GM10248 (cell line): Measurements from ENCODE around the gene DNMT3A.

Source experiments
- CTCF ChIA-PET: fragments of 300-600 bp; sonication (Branson Sonifier 250); formaldehyde crosslinking; extraction: SDS; loops from one replicate; lab custom pipeline; 2021; ENCODE audit warnings: antibody characterized with exemption; lab: Yijun Ruan, JAX
- POLR2A ChIA-PET: fragments of 350-650 bp; sonication (Branson Sonifier 250); formaldehyde crosslinking; extraction: SDS; loops from one replicate; lab custom pipeline; 2020; ENCODE audit warnings: antibody characterized with exemption; lab: Yijun Ruan, JAX
- DNase-seq: peaks from one replicate; pipeline ENCODE4 v3.0.0; 2012; ENCODE audit errors: extremely low spot score
- TF ChIP-seq, protein P1 (sequence below): IDR thresholded peaks from 2 replicates; pipeline ENCODE4 v1.5.1; 2012; ENCODE audit warnings: mild to moderate bottlenecking, low read depth; ENCODE audit errors: extremely low read depth, missing control alignments, control extremely low read depth

The DNMT3A gene

GRCh38 chr2:25328152-25329085 is 13.3 kb downstream of the DNMT3A start:
- TF ChIP-seq, protein P1, sequence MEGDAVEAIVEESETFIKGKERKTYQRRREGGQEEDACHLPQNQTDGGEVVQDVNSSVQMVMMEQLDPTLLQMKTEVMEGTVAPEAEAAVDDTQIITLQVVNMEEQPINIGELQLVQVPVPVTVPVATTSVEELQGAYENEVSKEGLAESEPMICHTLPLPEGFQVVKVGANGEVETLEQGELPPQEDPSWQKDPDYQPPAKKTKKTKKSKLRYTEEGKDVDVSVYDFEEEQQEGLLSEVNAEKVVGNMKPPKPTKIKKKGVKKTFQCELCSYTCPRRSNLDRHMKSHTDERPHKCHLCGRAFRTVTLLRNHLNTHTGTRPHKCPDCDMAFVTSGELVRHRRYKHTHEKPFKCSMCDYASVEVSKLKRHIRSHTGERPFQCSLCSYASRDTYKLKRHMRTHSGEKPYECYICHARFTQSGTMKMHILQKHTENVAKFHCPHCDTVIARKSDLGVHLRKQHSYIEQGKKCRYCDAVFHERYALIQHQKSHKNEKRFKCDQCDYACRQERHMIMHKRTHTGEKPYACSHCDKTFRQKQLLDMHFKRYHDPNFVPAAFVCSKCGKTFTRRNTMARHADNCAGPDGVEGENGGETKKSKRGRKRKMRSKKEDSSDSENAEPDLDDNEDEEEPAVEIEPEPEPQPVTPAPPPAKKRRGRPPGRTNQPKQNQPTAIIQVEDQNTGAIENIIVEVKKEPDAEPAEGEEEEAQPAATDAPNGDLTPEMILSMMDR: no peak
- no peak for DNase-seq
- ChIA-PET CTCF (interaction anchor here (1.4 to 2.2 kb wide), 3 partner anchors 13 to 20 kb away, joined by 3 to 11 read pairs (median 3); no protein-coding TSS in a partner anchor), POLR2A (interaction anchor here (0.5 to 0.7 kb wide), 2 partner anchors 16 to 115 kb away, joined by 3 to 5 read pairs; no protein-coding TSS in a partner anchor)

- POLR2A ChIA-PET: no interaction called here
- no peak for DNase-seq
- CTCF ChIA-PET: interaction anchor here (1.1 to 2.2 kb wide), 4 partner anchors 12 to 35 kb away, joined by 4 to 11 read pairs (median 8); partner anchors contain the start of gene DNMT3A
Measured at GRCh38 chr2:25326326-25327013, 15.3 kb downstream of the DNMT3A start.

GRCh38 chr2:25324905-25325592 is 16.7 kb downstream of the DNMT3A start:
- POLR2A ChIA-PET: interaction anchor here (2.2 kb wide), 1 partner anchor 9 kb away, joined by 10 read pairs; no protein-coding TSS in a partner anchor

More at GRCh38 chr2:25326326-25327013, 15.3 kb downstream of the DNMT3A start:
- TF ChIP-seq, protein P1: no peak

GRCh38 chr2:25324251-25324650 is 17.5 kb downstream of the DNMT3A start:
- CTCF ChIA-PET: interaction anchor here (1.3 to 2.6 kb wide), 7 partner anchors 9 to 37 kb away, joined by 3 to 15 read pairs (median 4); no protein-coding TSS in a partner anchor
- POLR2A ChIA-PET: interaction anchor here (2.2 kb wide), 1 partner anchor 10 kb away, joined by 10 read pairs; no protein-coding TSS in a partner anchor

More at GRCh38 chr2:25324905-25325592, 16.7 kb downstream of the DNMT3A start:
- CTCF ChIA-PET: interaction anchor here (1.5 to 2.3 kb wide), 3 partner anchors 10 to 37 kb away, joined by 3 to 15 read pairs (median 7); no protein-coding TSS in a partner anchor
- TF ChIP-seq, protein P1: no peak
- DNase-seq: no peak

DNA sequence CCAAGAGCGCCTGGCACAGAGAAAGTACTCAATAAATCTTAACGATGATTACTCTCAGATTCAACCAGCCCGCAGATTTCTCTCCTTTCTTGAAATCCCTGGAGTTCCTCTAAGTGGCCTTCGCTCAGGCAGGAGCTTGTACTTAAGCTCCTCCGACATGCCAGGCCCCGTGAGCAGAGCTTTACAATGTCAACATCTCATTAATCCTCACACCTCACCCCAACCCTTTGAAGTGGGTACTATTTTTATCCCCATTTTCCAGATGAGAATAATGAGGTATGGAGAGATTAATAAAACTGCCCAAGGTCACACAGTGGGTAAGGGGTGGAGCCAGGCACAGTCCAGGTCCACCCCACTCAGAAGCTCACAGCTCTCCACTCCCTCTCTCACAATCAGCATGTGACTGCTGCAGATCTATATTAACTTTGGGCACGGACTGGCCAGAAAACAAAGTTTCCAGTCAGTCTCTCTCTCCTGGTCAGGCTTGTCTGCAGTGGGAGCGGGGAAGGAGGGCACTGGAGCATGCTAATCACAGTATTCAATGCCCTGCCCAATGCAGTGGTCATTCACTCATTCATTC is 18.0 kb downstream of the DNMT3A start:
- POLR2A ChIA-PET: interaction anchor here (0.8 to 2.2 kb wide), 2 partner anchors 9 to 10 kb away, joined by 3 to 10 read pairs; no protein-coding TSS in a partner anchor
- CTCF ChIA-PET: interaction anchor here (0.8 to 2.6 kb wide), 7 partner anchors 9 to 38 kb away, joined by 3 to 15 read pairs (median 4); no protein-coding TSS in a partner anchor
- TF ChIP-seq, protein P1: no peak
- no peak for DNase-seq

More at GRCh38 chr2:25324251-25324650, 17.5 kb downstream of the DNMT3A start:
- no peak for DNase-seq
- TF ChIP-seq, protein P1: no peak
